ENCODE measurements around the gene HDAC7. TPM values are rescaled to one million over a fixed set of nuclear protein-coding genes. Genes with fewer than 3 reads are reported as not detected.

The HDAC7 gene
- total RNA-seq, 4 donors from 2014 or later = 58.3 to 105 (median 82.5) TPM

DNA sequence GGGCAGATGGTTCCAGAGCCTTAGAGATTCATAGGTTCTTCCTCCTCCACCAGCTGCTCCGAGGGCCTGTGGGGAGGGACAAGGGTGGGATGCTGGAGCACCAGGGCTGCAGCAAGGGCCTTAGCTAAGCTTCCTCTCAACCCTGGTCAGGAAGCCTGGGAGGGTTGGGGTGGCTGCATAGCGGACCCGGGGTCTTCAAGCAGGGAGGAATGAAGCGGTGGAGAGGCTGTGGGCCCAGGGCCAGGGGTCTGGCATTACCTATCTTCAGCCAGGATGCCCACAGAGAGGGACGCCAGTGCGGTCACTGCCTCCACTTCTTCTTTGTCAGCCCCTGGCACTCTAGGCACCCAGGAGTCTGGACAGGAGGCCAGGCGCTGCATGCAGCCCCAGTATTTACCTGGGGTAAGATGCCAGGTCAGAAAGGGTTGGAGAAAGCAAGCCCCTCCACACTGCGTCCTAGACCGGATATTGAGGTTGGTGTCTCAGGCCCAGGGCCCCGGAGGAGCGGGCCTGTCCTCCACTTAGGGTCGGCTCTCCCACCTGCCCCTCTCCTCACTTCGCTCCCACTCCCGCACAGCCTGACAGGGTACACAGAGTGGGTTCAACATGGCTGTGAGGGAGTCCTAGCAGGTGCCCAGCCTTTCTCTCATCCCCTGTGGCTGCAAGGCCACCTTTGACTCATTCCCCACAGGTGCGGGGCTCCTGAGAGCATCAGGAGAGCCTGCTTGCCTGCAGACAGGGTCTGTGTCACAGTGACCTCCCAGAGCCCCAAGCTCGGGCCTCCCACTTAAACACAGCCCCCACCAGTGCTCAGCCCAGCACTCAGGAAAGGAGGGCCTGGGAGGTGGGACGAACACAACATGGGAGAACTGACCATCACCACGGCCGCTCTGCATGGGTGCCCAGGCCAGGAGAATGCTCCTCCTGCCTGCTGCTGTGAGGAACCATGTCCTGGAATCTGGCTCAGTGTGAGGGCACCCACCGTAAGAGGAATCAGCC is 35.6 kb downstream of the HDAC7 start:
- intact Hi-C loops (cut with DNase I) = no loop called here
- H3K27ac ChIP-seq (replicated peaks in 1 of 4) = peak overlapping the region in 3 of 4 donors; percentile 1 to 71 (median 9)
- H3K4me3 ChIP-seq = no peak overlapping the region
- no peak for TF ChIP-seq EP300 (IDR thresholded peaks at IDR 0.05)
- TF ChIP-seq POLR2AphosphoS5 (IDR thresholded peaks at IDR 0.05) = no peak
- H3K36me3 ChIP-seq = peaks cover 50 to 87% (median 87%) of the 10 kb centered on the region in 4 donors
- DNase-seq (ENCODE audit: extremely low spot score) = no peak
- H3K9me3 ChIP-seq = no peaks in the 10 kb centered on the region
- WGBS = 74% methylated on average over 13 of the region's 20 CpGs
- peaks cover 11 to 61% (median 51%) of the 10 kb centered on the region in 4 donors for H3K4me1 ChIP-seq
- H3K27me3 ChIP-seq = no peaks in the 10 kb centered on the region

DNA sequence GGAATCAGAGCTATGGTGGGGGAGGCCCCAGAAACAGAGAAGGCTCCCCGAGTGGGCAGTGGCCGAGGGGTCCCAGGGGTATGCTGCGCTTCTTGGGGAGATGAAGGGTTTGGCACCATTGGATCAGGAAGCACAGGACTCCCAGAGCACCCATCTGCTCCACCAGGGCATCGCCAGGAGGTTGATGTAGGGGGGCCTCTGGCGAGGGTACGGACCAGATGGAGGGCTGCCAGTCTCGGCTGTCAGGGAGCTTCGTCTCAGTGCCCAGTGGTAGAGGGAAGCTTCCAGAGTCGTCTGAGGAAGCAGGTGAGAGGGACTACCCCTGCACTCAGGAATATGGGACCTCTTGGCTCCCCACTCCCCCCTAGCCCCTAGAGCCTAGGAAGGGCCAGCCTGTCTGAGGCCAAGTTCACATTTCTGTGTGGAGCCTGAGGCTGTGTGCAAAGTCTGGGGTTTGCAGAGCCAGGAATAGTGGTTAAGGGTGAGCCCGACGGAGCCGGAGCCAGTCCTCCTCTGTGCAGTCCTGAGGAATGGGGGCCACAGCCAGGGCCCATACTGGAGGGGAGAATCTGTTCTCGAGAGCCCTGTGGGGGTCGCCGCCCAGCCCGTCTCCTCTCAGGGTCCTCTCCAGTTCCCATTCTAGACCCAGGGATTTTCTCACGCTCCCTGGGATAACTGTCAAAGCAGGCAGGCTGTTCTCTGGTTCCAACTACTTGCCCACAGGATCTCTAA is 36.5 kb downstream of the HDAC7 start:
- Histone ChIP-seq H3K9me3 (no peaks in the 10 kb centered on the region), H3K4me1 (peaks cover 21 to 68% (median 57%) of the 10 kb centered on the region in 4 donors), H3K36me3 (peaks cover 42 to 78% (median 77%) of the 10 kb centered on the region in 4 donors), H3K27me3 (no peaks in the 10 kb centered on the region), H3K27ac (replicated peaks in 1 of 4) (peak overlapping the region; percentile 9 to 71 (median 30)), H3K4me3 (no peak overlapping the region)
- intact Hi-C loops (cut with DNase I) = no loop called here
- DNase-seq (ENCODE audit: extremely low spot score) = no peak
- WGBS = 77% methylated on average over 15 of the region's 17 CpGs
- TF ChIP-seq, protein P1, sequence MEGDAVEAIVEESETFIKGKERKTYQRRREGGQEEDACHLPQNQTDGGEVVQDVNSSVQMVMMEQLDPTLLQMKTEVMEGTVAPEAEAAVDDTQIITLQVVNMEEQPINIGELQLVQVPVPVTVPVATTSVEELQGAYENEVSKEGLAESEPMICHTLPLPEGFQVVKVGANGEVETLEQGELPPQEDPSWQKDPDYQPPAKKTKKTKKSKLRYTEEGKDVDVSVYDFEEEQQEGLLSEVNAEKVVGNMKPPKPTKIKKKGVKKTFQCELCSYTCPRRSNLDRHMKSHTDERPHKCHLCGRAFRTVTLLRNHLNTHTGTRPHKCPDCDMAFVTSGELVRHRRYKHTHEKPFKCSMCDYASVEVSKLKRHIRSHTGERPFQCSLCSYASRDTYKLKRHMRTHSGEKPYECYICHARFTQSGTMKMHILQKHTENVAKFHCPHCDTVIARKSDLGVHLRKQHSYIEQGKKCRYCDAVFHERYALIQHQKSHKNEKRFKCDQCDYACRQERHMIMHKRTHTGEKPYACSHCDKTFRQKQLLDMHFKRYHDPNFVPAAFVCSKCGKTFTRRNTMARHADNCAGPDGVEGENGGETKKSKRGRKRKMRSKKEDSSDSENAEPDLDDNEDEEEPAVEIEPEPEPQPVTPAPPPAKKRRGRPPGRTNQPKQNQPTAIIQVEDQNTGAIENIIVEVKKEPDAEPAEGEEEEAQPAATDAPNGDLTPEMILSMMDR (IDR thresholded peaks at IDR 0.05) = no peak
- no peak for TF ChIP-seq EP300 (IDR thresholded peaks at IDR 0.05)
- TF ChIP-seq POLR2A (IDR thresholded peaks at IDR 0.05; ENCODE audit: low read depth) = no peak
- no peak for TF ChIP-seq POLR2AphosphoS5 (IDR thresholded peaks at IDR 0.05)

DNA sequence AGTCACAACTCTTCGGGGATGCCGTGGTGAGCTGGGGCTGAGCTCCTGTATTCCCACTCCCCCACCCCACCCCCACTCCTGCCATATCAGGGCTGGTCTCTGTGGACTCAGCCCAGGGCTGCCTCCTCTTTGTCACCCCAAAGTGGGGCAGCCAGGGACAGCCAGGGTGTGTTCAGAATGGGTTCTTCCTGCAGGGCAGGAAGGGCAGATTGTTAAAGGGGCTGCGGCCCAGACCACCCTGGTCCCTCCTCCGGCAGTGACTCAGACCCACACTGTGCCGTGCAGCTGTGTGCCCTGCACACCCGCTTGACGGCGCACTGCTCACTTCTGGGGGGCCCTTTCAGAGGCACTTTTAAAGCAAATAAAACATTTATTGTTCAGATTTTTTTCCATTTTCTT is 37.3 kb downstream of the HDAC7 start:
- intact Hi-C loops (cut with DNase I) = no loop called here
- WGBS = 75% methylated on average over 5 of the region's 8 CpGs
- H3K9me3 ChIP-seq = no peaks in the 10 kb centered on the region
- H3K27me3 ChIP-seq = no peaks in the 10 kb centered on the region
- DNase-seq (ENCODE audit: extremely low spot score) = no peak
- H3K4me3 ChIP-seq = no peak overlapping the region
- TF ChIP-seq, protein P1 (IDR thresholded peaks at IDR 0.05) = no peak
- TF ChIP-seq POLR2AphosphoS5 (IDR thresholded peaks at IDR 0.05) = no peak
- TF ChIP-seq POLR2A (IDR thresholded peaks at IDR 0.05; ENCODE audit: low read depth) = no peak
- no peak for TF ChIP-seq EP300 (IDR thresholded peaks at IDR 0.05)
- peak overlapping the region; percentile 9 to 71 (median 30) for H3K27ac ChIP-seq (replicated peaks in 1 of 4)
- H3K4me1 ChIP-seq = peaks cover 29 to 69% (median 61%) of the 10 kb centered on the region in 4 donors
- H3K36me3 ChIP-seq = peaks cover 34 to 70% (median 69%) of the 10 kb centered on the region in 4 donors

DNA sequence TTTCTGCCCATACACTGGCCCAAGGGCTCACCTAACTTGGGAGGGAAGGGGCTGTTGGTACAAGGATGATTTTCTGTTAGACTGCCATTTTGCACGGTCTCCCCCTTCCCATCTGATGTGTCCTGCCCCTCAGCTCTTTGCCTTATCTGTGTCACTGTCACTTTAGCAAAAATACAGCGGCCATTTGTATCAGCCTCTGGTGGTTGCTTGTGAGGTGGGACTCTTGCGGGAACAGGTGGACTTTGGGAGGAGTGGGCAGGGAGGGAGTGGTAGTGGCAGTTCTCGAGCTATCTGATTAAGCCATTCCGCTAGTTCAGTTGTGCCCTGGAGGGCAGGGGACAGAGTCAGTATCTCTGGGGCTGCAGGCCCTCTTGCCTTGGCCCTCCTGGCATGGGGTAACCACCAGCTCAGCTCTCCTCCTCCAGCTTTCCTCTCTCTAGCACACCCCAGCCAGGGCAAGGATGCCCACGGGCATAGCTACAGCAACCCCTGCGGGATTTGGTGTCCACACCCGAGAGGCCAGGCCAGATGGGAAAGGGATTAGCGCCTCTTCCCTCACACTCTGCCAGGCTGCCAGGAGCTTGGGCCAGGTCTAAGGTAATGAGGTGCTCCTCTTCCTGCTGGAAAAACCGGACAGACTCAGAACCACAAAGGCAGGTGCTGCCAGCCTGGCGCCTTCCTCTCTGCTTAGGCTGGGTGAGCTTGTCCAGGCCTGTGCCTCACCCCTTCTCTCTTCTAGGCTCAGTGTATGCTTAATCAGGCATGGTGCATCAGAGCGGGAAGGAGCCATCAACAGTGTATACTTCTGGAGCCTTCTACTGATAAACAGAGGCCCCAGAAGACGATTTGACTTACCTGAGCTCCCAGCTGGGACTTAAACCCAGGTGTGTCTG is 38.0 kb downstream of the HDAC7 start:
- intact Hi-C loops (cut with DNase I) = no loop called here
- H3K4me3 ChIP-seq = no peak overlapping the region
- no peaks in the 10 kb centered on the region for H3K27me3 ChIP-seq
- no peak for DNase-seq (ENCODE audit: extremely low spot score)
- H3K9me3 ChIP-seq = no peaks in the 10 kb centered on the region
- H3K36me3 ChIP-seq = peaks cover 28 to 63% (median 63%) of the 10 kb centered on the region in 4 donors
- peaks cover 31 to 69% (median 61%) of the 10 kb centered on the region in 4 donors for H3K4me1 ChIP-seq
- peak overlapping the region; percentile 27 to 71 (median 31) for H3K27ac ChIP-seq (replicated peaks in 1 of 4)
- 71% methylated on average over 9 of the region's 13 CpGs for whole genome bisulfite sequencing
- TF ChIP-seq POLR2A (IDR thresholded peaks at IDR 0.05; ENCODE audit: low read depth) (no peak), POLR2AphosphoS5 (IDR thresholded peaks at IDR 0.05) (peak in 1 of 2 donors; percentile 19), EP300 (IDR thresholded peaks at IDR 0.05) (no peak)
- TF ChIP-seq, protein P1 (IDR thresholded peaks at IDR 0.05) = no peak

All from esophagus muscularis mucosa (tissue), 4 donors.